HepG2 (cell line): Measurements from ENCODE around the gene FUZ. TPM values are rescaled to one million over a fixed set of nuclear protein-coding genes. Genes with fewer than 3 reads are reported as not detected.

ENCODE experiments used
- HHEX ChIP-seq: IDR thresholded peaks from 2 replicates; pipeline ENCODE4 v1.6.1; 2016; ENCODE audit warnings: control low read depth
- HOXD1 ChIP-seq: sonication (generic); formaldehyde crosslinking; IDR thresholded peaks from 2 replicates; pipeline ENCODE4 v1.5.0; 2020; ENCODE audit warnings: missing genetic modification reagents
- IKZF4 ChIP-seq: sonication (generic); formaldehyde crosslinking; IDR thresholded peaks from 2 replicates; pipeline ENCODE4 v1.5.1; 2020; ENCODE audit warnings: borderline replicate concordance, mild to moderate bottlenecking, low read depth, missing genetic modification reagents; ENCODE audit errors: not compliant biosample characterization
- IRF2 ChIP-seq: IDR thresholded peaks from 2 replicates; pipeline ENCODE4 v1.6.1; 2018; ENCODE audit warnings: missing genetic modification reagents, missing compliant biosample characterization
- KDM3A ChIP-seq: IDR thresholded peaks from 2 replicates; pipeline ENCODE4 v1.6.1; 2018; ENCODE audit warnings: low read depth, missing compliant biosample characterization
- MAFG ChIP-seq: sonication (generic); formaldehyde crosslinking; IDR thresholded peaks from 2 replicates; pipeline ENCODE4 v1.5.1; 2020; ENCODE audit warnings: mild to moderate bottlenecking, missing genetic modification reagents
- MTA3 ChIP-seq: sonication (generic); formaldehyde crosslinking; IDR thresholded peaks from 2 replicates; pipeline ENCODE4 v1.4.0; 2020; ENCODE audit warnings: missing genetic modification reagents
- PAX8 ChIP-seq: sonication (generic); formaldehyde crosslinking; IDR thresholded peaks from 2 replicates; pipeline ENCODE4 v1.8.0; 2022; ENCODE audit warnings: mild to moderate bottlenecking, missing genetic modification reagents, borderline replicate concordance
- RBM39 ChIP-seq: fragments of 200-400 bp; formaldehyde crosslinking; IDR thresholded peaks from one replicate; pipeline ENCODE4 v1.6.1; 2018; ENCODE audit warnings: antibody characterized with exemption, mild to moderate bottlenecking, low read depth, low read length; ENCODE audit not compliant: poor library complexity, severe bottlenecking
- TAF15 ChIP-seq: fragments of 200-400 bp; formaldehyde crosslinking; IDR thresholded peaks from one replicate; pipeline ENCODE4 v1.6.1; 2018; ENCODE audit warnings: mild to moderate bottlenecking, low read depth, low read length; ENCODE audit not compliant: poor library complexity, severe bottlenecking
- ZBTB20 ChIP-seq: sonication (generic); formaldehyde crosslinking; IDR thresholded peaks from 2 replicates; pipeline ENCODE4 v1.8.1; 2023; ENCODE audit warnings: missing genetic modification reagents, low read depth, mild to moderate bottlenecking, borderline replicate concordance
- ZFP41 ChIP-seq: sonication (generic); formaldehyde crosslinking; IDR thresholded peaks from 2 replicates; pipeline ENCODE4 v1.4.0; 2020; ENCODE audit warnings: mild to moderate bottlenecking, missing genetic modification reagents, borderline replicate concordance
- ZNF333 ChIP-seq: sonication (generic); formaldehyde crosslinking; IDR thresholded peaks from 2 replicates; pipeline ENCODE4 v1.4.0; 2020; ENCODE audit warnings: mild to moderate bottlenecking, missing genetic modification reagents, borderline replicate concordance
- ZNF468 ChIP-seq: sonication (generic); formaldehyde crosslinking; IDR thresholded peaks from 2 replicates; pipeline ENCODE4 v1.8.0; 2022; ENCODE audit warnings: mild to moderate bottlenecking, moderate library complexity, missing genetic modification reagents
- ZNF670 ChIP-seq: sonication (generic); formaldehyde crosslinking; IDR thresholded peaks from 2 replicates; pipeline ENCODE4 v1.8.0; 2022; ENCODE audit warnings: mild to moderate bottlenecking, missing genetic modification reagents, borderline replicate concordance
- polyA plus RNA-seq, 8 experiments: library from polyadenylated mRNA; depleted of rRNA in 3 of 8; stranded (reverse) in 7 of 8; unstranded in 1 of 8; fragments of >200 nt; fragmentation: Illumina TruSeq in 4 of 8; extraction: Trizol in 4 of 8; gene quantifications; 2 replicates each; pipeline versions ENCODE4 v1.2.1 to v1.2.3, GENCODE V29; 2011 to 2016; ENCODE audit warnings: low read depth in 4 of 8, missing spikeins in 1 of 8, mixed read lengths in 1 of 8; ENCODE audit not compliant: insufficient read depth in 1 of 8
- total RNA-seq, 5 experiments: library from RNA; depleted of rRNA; stranded (reverse); fragments of >200 nt; fragmentation: Illumina TruSeq; extraction: Trizol; gene quantifications; 2 replicates each; pipeline ENCODE4 v1.2.3, GENCODE V29; 2016; ENCODE audit warnings: low read depth in 1 of 5
- TF ChIP-seq, protein P1 (sequence below): IDR thresholded peaks from 2 replicates; pipeline ENCODE4 v1.6.1; 2018; ENCODE audit warnings: missing genetic modification reagents
- TF ChIP-seq, protein P2 (sequence below): sonication (generic); formaldehyde crosslinking; IDR thresholded peaks from 2 replicates; pipeline ENCODE4 v1.4.0; 2020; ENCODE audit warnings: missing genetic modification reagents
- TF ChIP-seq, protein P3 (sequence below): sonication (generic); formaldehyde crosslinking; IDR thresholded peaks from 2 replicates; pipeline ENCODE4 v1.8.0; 2022; ENCODE audit warnings: mild to moderate bottlenecking, missing genetic modification reagents, borderline replicate concordance
- TF ChIP-seq, protein P4 (sequence below), 2 experiments: sonication (generic) in 1 of 2; formaldehyde crosslinking in 1 of 2; IDR thresholded peaks; 2 replicates each; pipeline versions ENCODE4 v1.6.1 to v1.9.0; 2014 to 2022; ENCODE audit warnings: antibody characterized with exemption in 1 of 2, borderline replicate concordance in 1 of 2, inconsistent platforms in 1 of 2, low read depth in 1 of 2, missing genetic modification reagents in 1 of 2

FUZ gene
- total and polyA plus RNA-seq, 2 of the 13 experiments (the other 11 are each of a cell fraction or from before 2014, with no cell fraction given) = 0.08 TPM; not detected in 1

DNA sequence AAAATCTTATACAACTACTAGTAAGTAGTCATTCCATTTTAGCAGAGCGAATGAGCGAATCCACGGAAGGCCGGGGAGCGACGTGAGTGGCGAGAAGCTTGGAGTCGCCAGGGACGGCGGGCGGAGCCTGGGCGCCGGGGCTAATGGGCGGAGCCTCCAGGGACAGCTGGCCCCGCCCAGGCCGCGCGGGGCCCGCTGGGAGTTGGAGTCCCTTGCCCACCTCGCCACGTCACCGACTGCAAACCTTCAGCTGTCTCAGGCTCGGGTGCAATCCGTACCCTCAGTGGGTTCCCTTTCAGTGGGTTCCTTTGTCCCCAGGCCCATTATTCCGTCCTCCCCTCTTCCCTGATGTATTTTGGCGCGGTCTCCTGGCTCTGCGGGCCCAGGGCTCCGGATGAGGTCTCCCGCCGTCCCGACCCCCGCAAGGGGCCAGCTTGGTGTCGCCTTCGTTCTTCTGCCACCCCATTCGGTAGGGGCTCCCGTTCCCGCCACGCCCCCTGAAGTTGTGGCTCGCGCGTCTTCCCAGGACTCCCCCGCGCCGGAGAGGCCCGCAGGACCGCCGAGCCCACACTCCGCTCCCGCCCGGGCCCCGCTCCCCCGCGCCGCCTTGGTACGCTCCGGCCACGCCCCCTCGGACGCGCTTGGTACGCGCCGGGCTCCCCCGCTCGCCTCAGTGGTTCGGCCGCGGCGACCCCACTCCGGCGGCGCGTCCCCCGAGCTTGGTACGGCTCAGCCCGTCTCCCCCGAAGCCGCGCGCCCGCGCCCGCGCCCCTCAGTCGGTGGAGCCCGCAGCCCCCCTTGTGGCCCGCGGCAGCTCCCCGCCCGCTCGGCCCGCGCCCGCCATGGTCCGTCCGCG is 37.6 kb upstream of the FUZ start, which contains the start of gene PTOV1 (continued):
- TF ChIP-seq, protein P1, sequence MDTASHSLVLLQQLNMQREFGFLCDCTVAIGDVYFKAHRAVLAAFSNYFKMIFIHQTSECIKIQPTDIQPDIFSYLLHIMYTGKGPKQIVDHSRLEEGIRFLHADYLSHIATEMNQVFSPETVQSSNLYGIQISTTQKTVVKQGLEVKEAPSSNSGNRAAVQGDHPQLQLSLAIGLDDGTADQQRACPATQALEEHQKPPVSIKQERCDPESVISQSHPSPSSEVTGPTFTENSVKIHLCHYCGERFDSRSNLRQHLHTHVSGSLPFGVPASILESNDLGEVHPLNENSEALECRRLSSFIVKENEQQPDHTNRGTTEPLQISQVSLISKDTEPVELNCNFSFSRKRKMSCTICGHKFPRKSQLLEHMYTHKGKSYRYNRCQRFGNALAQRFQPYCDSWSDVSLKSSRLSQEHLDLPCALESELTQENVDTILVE (CRISPR knock-in tag) = peak; percentile 58
- TF ChIP-seq MAFG (CRISPR knock-in tag) (no peak), RBM39 (peak; percentile 28), ZNF333 (CRISPR knock-in tag) (0 out of 2 replicates have a peak, but pooled peaks have one; percentile 42), ZNF670 (CRISPR knock-in tag) (peak; percentile 54; the same call in 1 of the 2 replicates), HHEX (no peak), ZBTB20 (CRISPR knock-in tag) (no peak), IKZF4 (no peak), IRF2 (CRISPR knock-in tag) (no peak; the same call in none of the 2 replicates), ZNF468 (CRISPR knock-in tag) (no peak), PAX8 (CRISPR knock-in tag) (no peak), TAF15 (no peak), HOXD1 (CRISPR knock-in tag) (peak; percentile 41; the same call in 1 of the 2 replicates), ZFP41 (CRISPR knock-in tag) (no peak), MTA3 (CRISPR knock-in tag) (no peak), KDM3A (0 out of 2 replicates have a peak, but pooled peaks have one; percentile 38)
- TF ChIP-seq, protein P2, sequence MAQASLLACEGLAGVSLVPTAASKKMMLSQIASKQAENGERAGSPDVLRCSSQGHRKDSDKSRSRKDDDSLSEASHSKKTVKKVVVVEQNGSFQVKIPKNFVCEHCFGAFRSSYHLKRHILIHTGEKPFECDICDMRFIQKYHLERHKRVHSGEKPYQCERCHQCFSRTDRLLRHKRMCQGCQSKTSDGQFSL (CRISPR knock-in tag) = no peak
- TF ChIP-seq, protein P3, sequence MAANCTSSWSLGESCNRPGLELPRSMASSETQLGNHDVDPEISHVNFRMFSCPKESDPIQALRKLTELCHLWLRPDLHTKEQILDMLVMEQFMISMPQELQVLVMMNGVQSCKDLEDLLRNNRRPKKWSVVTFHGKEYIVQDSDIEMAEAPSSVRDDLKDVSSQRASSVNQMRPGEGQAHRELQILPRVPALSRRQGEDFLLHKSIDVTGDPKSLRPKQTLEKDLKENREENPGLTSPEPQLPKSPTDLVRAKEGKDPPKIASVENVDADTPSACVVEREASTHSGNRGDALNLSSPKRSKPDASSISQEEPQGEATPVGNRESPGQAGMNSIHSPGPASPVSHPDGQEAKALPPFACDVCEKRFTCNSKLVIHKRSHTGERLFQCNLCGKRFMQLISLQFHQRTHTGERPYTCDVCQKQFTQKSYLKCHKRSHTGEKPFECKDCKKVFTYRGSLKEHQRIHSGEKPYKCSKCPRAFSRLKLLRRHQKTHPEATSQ (CRISPR knock-in tag) = no peak
- TF ChIP-seq, protein P4, sequence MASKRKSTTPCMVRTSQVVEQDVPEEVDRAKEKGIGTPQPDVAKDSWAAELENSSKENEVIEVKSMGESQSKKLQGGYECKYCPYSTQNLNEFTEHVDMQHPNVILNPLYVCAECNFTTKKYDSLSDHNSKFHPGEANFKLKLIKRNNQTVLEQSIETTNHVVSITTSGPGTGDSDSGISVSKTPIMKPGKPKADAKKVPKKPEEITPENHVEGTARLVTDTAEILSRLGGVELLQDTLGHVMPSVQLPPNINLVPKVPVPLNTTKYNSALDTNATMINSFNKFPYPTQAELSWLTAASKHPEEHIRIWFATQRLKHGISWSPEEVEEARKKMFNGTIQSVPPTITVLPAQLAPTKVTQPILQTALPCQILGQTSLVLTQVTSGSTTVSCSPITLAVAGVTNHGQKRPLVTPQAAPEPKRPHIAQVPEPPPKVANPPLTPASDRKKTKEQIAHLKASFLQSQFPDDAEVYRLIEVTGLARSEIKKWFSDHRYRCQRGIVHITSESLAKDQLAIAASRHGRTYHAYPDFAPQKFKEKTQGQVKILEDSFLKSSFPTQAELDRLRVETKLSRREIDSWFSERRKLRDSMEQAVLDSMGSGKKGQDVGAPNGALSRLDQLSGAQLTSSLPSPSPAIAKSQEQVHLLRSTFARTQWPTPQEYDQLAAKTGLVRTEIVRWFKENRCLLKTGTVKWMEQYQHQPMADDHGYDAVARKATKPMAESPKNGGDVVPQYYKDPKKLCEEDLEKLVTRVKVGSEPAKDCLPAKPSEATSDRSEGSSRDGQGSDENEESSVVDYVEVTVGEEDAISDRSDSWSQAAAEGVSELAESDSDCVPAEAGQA (IDR thresholded peaks at IDR 0.05; ENCODE audit: low read depth) = no peak
- TF ChIP-seq, protein P4 (CRISPR knock-in tag; IDR thresholded peaks at IDR 0.05; ENCODE audit: borderline replicate concordance) = no peak
